Stimulated activated memory B cell treated with anti-CD40 and anti-IgM and Interleukin-4, amounts not matched to agents 10 μg/mL and 1 μg/mL and 100 μg/mL, for 72 hours (primary cell): ENCODE results near the gene MLPH.

ENCODE experiments used
- ATAC-seq: fragments of 150-1000 bp; cut with Tn5 transposase; 2 replicates; pipeline ENCODE4 v1.10.0; 2021
- H3K27ac Mint-ChIP-seq: one replicate; pipeline ENCODE4 v1.8.0; 2022; ENCODE audit warnings: mild to moderate bottlenecking, mixed read lengths
- H3K27me3 Mint-ChIP-seq: one replicate; pipeline ENCODE4 v1.8.0; 2022; ENCODE audit warnings: mixed read lengths
- H3K36me3 Mint-ChIP-seq: one replicate; pipeline ENCODE4 v1.8.0; 2022; ENCODE audit warnings: mixed read lengths
- H3K4me1 Mint-ChIP-seq: one replicate; pipeline ENCODE4 v1.8.0; 2022; ENCODE audit warnings: mixed read lengths
- H3K4me3 Mint-ChIP-seq: one replicate; pipeline ENCODE4 v1.8.0; 2022; ENCODE audit warnings: mild to moderate bottlenecking, moderate library complexity, mixed read lengths
- H3K9me3 Mint-ChIP-seq: one replicate; pipeline ENCODE4 v1.8.0; 2022; ENCODE audit warnings: mixed read lengths

Gene MLPH, protein sequence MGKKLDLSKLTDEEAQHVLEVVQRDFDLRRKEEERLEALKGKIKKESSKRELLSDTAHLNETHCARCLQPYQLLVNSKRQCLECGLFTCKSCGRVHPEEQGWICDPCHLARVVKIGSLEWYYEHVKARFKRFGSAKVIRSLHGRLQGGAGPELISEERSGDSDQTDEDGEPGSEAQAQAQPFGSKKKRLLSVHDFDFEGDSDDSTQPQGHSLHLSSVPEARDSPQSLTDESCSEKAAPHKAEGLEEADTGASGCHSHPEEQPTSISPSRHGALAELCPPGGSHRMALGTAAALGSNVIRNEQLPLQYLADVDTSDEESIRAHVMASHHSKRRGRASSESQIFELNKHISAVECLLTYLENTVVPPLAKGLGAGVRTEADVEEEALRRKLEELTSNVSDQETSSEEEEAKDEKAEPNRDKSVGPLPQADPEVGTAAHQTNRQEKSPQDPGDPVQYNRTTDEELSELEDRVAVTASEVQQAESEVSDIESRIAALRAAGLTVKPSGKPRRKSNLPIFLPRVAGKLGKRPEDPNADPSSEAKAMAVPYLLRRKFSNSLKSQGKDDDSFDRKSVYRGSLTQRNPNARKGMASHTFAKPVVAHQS

DNA sequence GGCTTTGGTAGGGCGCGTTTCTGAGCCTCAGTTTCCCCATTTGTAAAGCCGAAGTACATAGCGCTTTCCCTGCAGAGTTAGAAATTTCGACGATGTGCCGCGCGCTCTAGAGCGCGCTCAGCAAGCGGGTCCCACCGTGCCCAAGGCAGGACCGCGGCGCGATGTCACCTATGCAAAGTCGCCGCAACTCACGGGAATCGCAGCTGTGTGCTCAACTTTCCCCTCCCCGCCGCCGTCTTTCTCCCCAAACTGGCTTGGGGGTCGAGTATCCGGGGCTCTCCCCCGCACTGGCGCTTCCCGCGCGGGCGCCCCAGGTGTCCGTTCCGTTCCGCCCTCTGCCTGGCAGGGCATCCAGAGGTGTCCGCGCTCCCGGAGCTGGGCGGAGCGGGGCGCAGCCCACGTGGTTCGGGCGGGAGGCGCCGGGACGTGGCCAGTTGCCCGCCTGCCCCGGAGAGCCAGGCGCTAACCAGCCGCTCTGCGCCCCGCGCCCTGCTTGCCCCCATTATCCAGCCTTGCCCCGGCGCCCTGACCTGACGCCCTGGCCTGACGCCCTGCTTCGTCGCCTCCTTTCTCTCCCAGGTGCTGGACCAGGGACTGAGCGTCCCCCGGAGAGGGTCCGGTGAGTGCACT is at the start of gene MLPH:
Gene MLPH (plus strand): TSS at position 433 of the 630 bp plus-strand sequence. CDS start 6,176 bp downstream, outside the sequence.
- no peak within 1 kb of the TSS for H3K4me3 Mint-ChIP-seq
- ATAC-seq: no peak
- H3K9me3 Mint-ChIP-seq: peaks cover 6% of the 10 kb centered on the region
- no peaks in the 10 kb centered on the region for H3K36me3 Mint-ChIP-seq
- no peak within 1 kb of the TSS for H3K27ac Mint-ChIP-seq
- H3K4me1 Mint-ChIP-seq: no peaks in the 10 kb centered on the region
- peaks cover 73% of the 10 kb centered on the region for H3K27me3 Mint-ChIP-seq

DNA sequence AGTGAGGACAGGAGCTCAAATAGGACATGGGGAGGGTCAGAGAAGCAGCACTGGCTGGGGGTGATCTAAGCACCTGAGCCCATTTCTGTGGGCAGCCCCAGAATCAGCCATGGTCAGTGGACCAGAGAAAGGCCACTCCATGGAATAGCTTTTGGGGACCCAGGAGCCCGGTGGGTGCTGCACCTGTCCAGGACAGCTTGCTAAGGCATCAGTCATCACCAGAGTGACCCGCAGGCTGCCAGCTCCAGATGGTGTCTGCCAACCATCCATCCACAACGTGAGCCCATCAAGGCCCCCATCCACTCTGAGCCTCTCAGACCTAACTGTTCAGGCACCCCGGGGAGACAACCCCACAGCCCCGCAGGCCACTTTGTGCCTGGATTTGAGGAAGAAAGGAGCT is 49.5 kb upstream of the MLPH start:
- no peak overlapping the region for H3K4me3 Mint-ChIP-seq

DNA sequence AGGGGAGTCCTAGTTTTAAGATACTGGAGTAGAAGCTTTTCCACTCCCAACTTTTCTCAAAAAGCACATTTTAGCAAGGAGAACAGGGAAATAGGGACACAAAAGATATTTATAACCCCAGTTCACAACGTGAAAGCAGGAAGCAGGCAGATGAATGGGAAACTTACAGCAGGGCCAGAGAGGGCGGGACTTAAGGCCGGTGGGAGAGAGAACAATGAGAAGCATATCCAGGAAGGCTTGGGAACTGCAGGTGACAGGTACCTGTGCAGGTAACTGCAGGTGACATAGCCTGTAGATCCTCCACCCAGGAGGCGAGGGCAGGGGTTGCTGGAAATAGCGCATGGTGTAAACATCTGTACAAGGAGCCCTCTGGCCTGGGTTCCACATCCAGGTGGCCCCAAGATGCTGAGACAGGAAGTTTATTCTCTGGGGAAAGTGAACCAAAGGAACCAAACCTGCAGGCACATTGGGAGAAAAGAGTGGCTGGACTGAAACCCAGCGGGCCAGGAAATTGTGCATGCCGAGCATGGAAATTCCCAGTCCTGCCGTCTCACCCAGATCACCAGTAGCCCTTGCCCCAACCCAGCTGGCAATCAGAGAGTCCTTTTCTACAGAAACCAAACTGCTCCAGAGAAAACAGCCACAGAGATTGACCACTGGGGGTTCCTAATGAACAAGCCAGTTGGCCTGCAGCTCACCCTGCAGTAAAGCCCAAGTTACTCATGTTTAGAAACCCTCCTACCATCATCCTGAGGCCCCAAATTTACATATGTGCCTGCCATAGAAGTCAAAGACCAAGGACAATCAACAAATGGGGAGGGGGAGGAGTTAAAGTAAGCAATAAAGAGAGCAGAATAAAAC is 48.7 kb upstream of the MLPH start:
- H3K9me3 Mint-ChIP-seq: no peaks in the 10 kb centered on the region
- H3K36me3 Mint-ChIP-seq: no peaks in the 10 kb centered on the region
- no peak overlapping the region for H3K27ac Mint-ChIP-seq
- peaks cover 26% of the 10 kb centered on the region for H3K27me3 Mint-ChIP-seq
- H3K4me1 Mint-ChIP-seq: peaks cover 11% of the 10 kb centered on the region
- H3K4me3 Mint-ChIP-seq: no peak overlapping the region
- ATAC-seq: no peak

More for the DNA sequence above, 49.5 kb upstream of the MLPH start:
- Mint-ChIP-seq H3K4me1 (peaks cover 11% of the 10 kb centered on the region), H3K9me3 (no peaks in the 10 kb centered on the region), H3K27ac (no peak overlapping the region), H3K36me3 (no peaks in the 10 kb centered on the region), H3K27me3 (peaks cover 30% of the 10 kb centered on the region)
- no peak for ATAC-seq

DNA sequence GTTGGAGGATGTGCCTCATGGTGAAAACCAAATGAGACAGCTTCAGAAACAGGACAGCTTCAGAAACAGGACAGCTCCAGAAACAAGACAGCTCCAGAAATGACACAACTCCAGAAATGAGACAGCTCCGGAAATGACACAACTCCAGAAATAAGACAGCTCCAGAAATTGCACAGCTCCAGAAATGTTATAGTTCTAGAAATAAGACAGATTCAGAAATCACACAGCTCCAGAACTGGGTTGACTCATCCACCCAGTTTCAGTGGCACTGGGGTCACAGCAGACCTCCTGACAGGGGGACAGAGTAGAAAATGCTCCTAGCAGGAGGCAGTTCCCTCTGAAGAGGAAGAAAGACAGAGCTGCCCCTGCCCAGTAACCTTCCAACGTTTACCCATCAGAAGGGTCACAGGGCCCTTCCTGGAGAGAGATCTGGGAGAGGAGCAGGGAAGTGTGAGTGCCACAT is 46.2 kb upstream of the MLPH start:
- no peak overlapping the region for H3K4me3 Mint-ChIP-seq
- peak; percentile 66 for ATAC-seq
- no peaks in the 10 kb centered on the region for H3K36me3 Mint-ChIP-seq
- H3K27ac Mint-ChIP-seq: no peak overlapping the region
- H3K4me1 Mint-ChIP-seq: no peaks in the 10 kb centered on the region
- peaks cover 37% of the 10 kb centered on the region for H3K27me3 Mint-ChIP-seq
- no peaks in the 10 kb centered on the region for H3K9me3 Mint-ChIP-seq

DNA sequence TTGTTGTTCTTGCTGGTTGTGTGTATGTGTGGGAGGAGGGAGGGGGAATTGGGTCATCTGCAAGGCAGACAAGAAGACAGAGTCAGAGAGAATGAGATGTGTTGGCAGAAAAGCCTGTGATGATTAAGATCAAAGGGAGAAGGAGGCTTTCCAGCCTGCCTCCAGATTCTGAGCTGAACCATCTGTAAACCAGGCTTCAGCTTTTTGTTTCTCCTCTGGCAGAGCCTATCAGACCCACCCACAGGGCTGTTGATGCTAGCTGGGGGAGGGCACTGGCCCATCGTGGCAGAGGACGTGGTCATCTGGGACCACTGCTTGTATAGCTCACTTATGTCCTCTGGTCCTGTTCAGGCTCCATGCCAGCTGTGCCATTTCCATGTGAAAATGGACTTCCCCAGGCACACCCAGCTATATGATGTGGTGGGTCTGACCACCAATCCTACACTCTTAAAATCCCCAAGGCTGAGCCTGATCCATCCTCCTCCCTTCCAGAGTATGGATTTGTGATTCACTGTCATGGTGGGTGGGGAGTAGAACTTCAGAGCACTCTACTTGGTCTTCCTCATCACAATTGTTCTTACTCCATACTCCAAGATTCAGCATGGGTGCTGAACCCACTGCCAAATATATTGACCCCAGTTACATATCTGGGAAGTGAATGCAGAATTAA is 45.3 kb upstream of the MLPH start:
- H3K36me3 Mint-ChIP-seq: no peaks in the 10 kb centered on the region
- H3K4me1 Mint-ChIP-seq: no peaks in the 10 kb centered on the region

DNA sequence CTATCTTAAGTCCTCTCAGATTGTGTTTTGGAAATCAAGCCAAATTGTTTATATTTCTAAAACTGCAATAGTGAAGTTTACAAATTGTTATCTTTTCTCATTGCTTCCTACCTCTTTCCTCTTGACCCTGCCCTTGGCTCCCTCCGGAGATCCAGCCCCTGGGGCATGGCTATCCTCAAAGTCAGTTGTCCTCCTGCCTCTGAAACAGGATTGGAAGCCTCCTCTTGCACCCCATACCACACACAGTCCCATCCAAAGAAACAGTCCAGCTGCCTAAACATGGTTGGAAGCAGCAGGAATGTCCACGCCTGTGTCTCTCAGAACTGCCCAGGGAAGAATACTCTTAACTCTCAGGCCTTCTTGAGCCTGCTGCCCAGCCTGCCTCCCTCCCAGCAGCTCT is 43.0 kb upstream of the MLPH start:
- no peak for ATAC-seq
- peaks cover 18% of the 10 kb centered on the region for H3K27me3 Mint-ChIP-seq
- no peak overlapping the region for H3K27ac Mint-ChIP-seq
- no peaks in the 10 kb centered on the region for H3K9me3 Mint-ChIP-seq
- H3K4me1 Mint-ChIP-seq: no peaks in the 10 kb centered on the region
- no peaks in the 10 kb centered on the region for H3K36me3 Mint-ChIP-seq
- no peak overlapping the region for H3K4me3 Mint-ChIP-seq

More for the DNA sequence above, 45.3 kb upstream of the MLPH start:
- no peak overlapping the region for H3K27ac Mint-ChIP-seq
- peaks cover 29% of the 10 kb centered on the region for H3K27me3 Mint-ChIP-seq
- no peaks in the 10 kb centered on the region for H3K9me3 Mint-ChIP-seq
- no peak overlapping the region for H3K4me3 Mint-ChIP-seq
- ATAC-seq: no peak

DNA sequence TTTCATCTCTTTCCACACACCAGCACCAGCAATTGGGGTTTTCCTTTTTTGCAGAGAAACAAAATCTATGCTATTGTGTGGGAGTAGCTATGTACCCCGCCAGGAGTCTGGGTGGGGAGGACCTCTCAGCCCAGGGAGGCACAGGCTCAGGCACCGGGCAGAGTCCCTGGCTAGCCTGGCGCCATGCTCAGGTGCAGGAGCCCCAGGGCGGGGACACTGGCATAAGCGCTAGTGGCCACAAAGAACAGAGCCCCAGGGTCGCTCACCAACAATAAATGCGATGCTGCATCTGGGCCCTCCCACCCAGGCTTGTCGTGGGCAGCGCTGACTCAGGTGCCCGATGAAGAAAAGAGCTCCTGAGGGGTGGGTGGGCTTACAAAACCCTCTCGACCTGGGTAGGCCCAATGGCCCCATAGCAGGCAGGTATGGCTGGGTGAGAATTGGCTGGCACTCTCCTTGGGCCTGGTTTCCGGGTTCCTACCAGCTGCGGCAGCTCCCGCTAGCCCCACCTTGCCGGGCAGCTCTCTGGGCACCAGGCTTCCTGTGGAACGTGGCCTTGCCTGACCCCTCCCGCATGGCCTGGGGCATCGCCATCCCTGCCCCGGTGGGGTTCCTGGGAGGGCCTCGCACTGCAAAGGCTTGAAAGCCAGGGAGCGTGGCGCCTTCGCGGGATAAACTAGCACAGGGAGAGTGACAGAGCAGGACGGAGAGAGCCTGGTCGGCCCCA is 41.3 kb upstream of the MLPH start:
- no peak overlapping the region for H3K27ac Mint-ChIP-seq
- H3K4me1 Mint-ChIP-seq: no peaks in the 10 kb centered on the region
- no peaks in the 10 kb centered on the region for H3K36me3 Mint-ChIP-seq
- no peak for ATAC-seq
- no peaks in the 10 kb centered on the region for H3K9me3 Mint-ChIP-seq
- H3K4me3 Mint-ChIP-seq: no peak overlapping the region
- H3K27me3 Mint-ChIP-seq: peaks cover 29% of the 10 kb centered on the region

DNA sequence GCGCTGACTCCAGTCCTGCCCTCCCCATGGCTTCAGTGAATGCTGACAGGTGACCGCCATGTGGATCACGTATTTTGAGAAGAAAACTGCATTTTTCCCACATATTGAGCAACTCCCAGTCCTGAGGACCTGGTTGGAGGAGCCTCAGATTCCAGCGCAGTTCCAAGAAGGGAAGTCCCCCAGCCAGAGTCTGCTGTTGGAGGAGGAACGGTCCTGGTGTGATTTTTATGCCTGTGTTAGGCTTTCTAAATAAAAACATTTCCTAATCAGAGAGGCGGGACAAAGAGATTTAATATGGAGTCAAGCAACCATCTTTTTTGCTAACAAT is 40.7 kb upstream of the MLPH start:
- ATAC-seq: no peak
- Mint-ChIP-seq H3K9me3 (no peaks in the 10 kb centered on the region), H3K36me3 (no peaks in the 10 kb centered on the region), H3K4me3 (no peak overlapping the region), H3K27ac (no peak overlapping the region), H3K27me3 (peaks cover 29% of the 10 kb centered on the region), H3K4me1 (no peaks in the 10 kb centered on the region)

DNA sequence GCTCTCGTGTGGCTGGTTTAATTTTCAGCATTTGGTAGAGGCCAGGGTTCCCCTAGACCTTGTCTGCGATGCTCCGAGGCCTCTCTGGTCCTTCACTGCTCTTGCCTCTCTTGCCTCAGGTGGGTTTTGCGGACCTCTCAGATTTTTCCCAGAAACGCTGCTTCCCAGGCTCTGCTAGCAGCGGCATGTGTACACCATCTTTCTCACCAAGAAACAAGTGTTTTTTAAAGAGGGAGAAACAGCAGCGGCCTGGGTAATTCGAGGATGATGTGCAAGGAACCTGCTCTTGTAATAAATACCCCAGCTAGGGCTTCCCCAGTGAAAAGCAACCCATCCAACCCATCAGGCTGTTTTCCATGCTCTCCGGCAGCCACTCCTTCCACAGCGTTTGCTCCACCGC is 39.6 kb upstream of the MLPH start:
- Mint-ChIP-seq H3K9me3 (no peaks in the 10 kb centered on the region), H3K4me3 (no peak overlapping the region), H3K36me3 (no peaks in the 10 kb centered on the region), H3K4me1 (no peaks in the 10 kb centered on the region), H3K27me3 (peaks cover 38% of the 10 kb centered on the region), H3K27ac (no peak overlapping the region)
- no peak for ATAC-seq

DNA sequence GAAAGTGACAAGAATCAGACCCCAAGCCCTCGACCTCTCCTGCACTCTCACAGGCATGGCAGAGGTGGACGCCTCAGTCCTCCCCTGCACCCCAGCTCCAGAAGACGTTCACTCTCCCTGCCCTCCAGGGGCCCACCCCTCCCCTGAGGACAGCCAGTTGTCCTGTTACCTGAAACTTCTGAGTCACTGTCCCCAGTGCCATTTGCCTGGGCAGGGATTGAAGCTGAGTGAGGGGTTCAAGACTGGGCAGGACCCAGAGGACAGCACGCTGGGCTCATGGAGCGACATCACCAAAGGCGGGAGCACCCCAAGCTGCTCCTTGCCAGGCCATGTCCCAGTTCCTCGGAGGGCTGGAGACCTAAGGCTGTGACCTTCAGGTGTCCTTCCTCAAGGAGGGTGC is 38.9 kb upstream of the MLPH start:
- ATAC-seq: no peak
- no peak overlapping the region for H3K4me3 Mint-ChIP-seq

DNA sequence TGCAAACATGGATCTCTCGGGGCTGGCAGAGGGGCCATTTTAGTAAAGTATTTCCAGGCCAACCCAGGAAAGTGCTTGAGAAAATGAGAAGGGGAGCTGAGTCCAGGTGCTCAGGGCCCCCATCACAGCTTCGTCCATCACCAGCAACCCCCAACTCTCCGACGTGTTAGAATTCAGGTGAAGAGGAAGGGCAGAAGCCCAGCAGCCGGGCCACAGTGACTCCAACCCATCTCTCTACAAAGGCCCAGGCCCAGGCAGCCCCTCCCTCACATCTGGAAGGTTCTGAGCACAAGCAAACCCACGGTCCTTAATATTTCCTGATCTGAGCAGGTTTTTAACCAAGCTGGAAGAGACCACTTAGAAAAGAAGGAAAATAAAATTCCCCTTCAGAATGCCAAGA is 38.4 kb upstream of the MLPH start:
- ATAC-seq: no peak
- H3K4me1 Mint-ChIP-seq: no peaks in the 10 kb centered on the region
- peaks cover 44% of the 10 kb centered on the region for H3K27me3 Mint-ChIP-seq
- H3K27ac Mint-ChIP-seq: no peak overlapping the region
- no peaks in the 10 kb centered on the region for H3K9me3 Mint-ChIP-seq
- H3K36me3 Mint-ChIP-seq: no peaks in the 10 kb centered on the region
- no peak overlapping the region for H3K4me3 Mint-ChIP-seq

More for the DNA sequence above, 38.9 kb upstream of the MLPH start:
- peaks cover 39% of the 10 kb centered on the region for H3K27me3 Mint-ChIP-seq
- H3K4me1 Mint-ChIP-seq: no peaks in the 10 kb centered on the region
- H3K27ac Mint-ChIP-seq: no peak overlapping the region
- H3K36me3 Mint-ChIP-seq: no peaks in the 10 kb centered on the region
- no peaks in the 10 kb centered on the region for H3K9me3 Mint-ChIP-seq

DNA sequence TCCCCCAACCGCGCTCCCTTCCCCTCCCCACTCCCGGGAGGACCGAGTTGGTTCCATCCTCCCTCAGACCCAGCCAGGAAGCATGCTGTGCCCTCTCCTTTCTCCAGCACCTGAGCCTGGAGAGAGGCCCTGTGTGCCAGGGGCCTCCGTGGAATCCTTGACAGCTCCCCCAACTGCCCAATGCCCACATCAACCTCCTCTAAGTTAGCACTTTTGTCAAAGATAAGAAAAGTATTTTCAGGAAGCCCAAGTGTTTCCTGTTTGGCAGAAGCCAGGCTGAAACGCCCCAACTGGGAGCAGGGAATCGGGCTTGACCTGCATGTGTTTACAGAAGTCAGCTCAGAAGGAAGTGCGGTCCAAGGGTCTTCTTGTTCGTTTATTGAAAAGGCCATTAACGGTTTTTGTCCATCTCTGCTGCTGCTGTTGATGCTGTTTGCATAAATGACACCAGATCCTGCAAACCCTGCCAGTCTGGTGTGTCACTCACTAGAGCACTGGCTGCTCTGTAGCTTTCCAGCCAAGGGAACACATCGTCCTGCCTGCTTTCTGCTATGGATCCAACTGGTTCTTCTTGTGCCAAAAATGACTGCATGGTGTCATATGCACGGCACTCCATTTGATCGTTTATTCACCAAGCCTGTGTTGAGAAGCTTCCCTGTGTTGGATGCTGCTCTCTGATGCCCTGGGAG is 37.7 kb upstream of the MLPH start:
- no peak for ATAC-seq
- no peaks in the 10 kb centered on the region for H3K4me1 Mint-ChIP-seq
- H3K27me3 Mint-ChIP-seq: peaks cover 39% of the 10 kb centered on the region
- H3K9me3 Mint-ChIP-seq: no peaks in the 10 kb centered on the region
- H3K27ac Mint-ChIP-seq: no peak overlapping the region
- H3K4me3 Mint-ChIP-seq: no peak overlapping the region
- no peaks in the 10 kb centered on the region for H3K36me3 Mint-ChIP-seq

DNA sequence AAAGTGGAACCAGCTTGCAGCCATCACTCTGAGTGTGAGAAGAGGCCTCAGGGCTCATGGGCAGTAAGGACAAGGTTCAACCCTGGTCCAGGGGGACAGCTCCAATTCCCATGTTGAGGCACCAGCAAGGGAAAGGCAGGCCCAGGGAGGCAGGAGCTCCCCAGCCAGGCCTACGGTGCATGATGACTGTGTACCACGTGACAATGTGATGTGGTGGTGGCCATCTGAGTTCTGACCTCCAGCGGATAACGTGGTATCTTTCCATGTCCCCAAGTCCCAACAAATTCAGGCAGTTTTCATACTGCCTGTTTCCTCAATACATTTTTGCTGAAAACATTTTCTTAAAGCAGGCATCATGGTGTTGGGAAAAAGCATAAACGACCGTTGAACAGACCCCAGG is 36.9 kb upstream of the MLPH start:
- H3K9me3 Mint-ChIP-seq: no peaks in the 10 kb centered on the region
- H3K4me3 Mint-ChIP-seq: no peak overlapping the region
- ATAC-seq: no peak
- no peaks in the 10 kb centered on the region for H3K4me1 Mint-ChIP-seq
- peaks cover 36% of the 10 kb centered on the region for H3K27me3 Mint-ChIP-seq
- H3K27ac Mint-ChIP-seq: no peak overlapping the region
- no peaks in the 10 kb centered on the region for H3K36me3 Mint-ChIP-seq

DNA sequence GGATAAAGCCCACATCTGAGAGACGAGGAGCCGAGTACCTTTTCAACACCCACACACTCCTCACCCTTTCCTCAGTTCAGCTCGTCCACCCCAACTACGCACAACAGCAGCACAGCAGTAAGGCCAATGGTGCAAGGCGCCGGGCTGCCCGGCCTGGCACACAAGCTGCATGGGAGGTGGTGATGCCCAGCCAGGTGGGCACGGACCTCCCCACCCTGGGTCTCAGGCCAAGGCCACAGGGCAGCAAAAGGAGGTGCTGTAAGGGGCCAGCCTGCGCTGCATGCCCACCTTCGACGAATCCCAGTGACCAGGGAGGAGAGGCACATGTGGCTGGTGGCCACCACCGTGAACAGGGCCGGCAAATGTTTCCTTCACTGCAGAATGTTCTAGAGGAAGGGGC is 36.5 kb upstream of the MLPH start:
- Mint-ChIP-seq H3K9me3 (no peaks in the 10 kb centered on the region), H3K27ac (no peak overlapping the region), H3K4me3 (no peak overlapping the region), H3K27me3 (peaks cover 40% of the 10 kb centered on the region), H3K4me1 (no peaks in the 10 kb centered on the region), H3K36me3 (no peaks in the 10 kb centered on the region)
- ATAC-seq: no peak
